OCI-LY7 (cell line): ENCODE results near the gene XDH. TPM values are rescaled to one million over a fixed set of nuclear protein-coding genes. Genes with fewer than 3 reads are reported as not detected.

Source experiments
- BruUV-seq: library from RNA; stranded (reverse); fragments of 400-500 nt; replicated peaks from 2 replicates; lab custom pipeline; 2021; lab: Mats Ljungman, UMichigan
- CTCF ChIA-PET: fragments of 300-600 bp; sonication (Branson Sonifier 250); formaldehyde crosslinking; loops from one replicate; lab custom pipeline; 2022; ENCODE audit warnings: antibody characterized with exemption; ENCODE audit not compliant: unreplicated experiment; lab: Charles Lee
- POLR2A ChIA-PET: fragments of 300-600 bp; sonication (Branson Sonifier 250); formaldehyde crosslinking; loops from one replicate; lab custom pipeline; 2022; ENCODE audit warnings: antibody characterized with exemption; lab: Charles Lee
- DNase-seq: peaks from one replicate; pipeline ENCODE4 v3.0.0-alpha.2; 2015; ENCODE audit warnings: low spot score
- H2AFZ ChIP-seq: fragments of 200-600 bp; sonication (generic), shearing (Covaris generic); 2 replicates; pipeline ENCODE4 v1.6.1; 2014; ENCODE audit warnings: mild to moderate bottlenecking, antibody characterized with exemption, low read length, moderate library complexity
- H3K27ac ChIP-seq: fragments of 200-600 bp; sonication (generic); 2 replicates; pipeline ENCODE4 v1.5.1; 2014; ENCODE audit warnings: mixed run types, low read depth, mild to moderate bottlenecking, moderate library complexity, low read length, inconsistent platforms; ENCODE audit not compliant: poor library complexity, severe bottlenecking
- H3K36me3 ChIP-seq: fragments of 200-600 bp; sonication (generic); 2 replicates; pipeline ENCODE4 v1.6.1; 2014; ENCODE audit warnings: mild to moderate bottlenecking, antibody characterized with exemption, low read length, moderate library complexity, mixed read lengths; ENCODE audit not compliant: insufficient read depth
- H3K4me1 ChIP-seq: fragments of 200-600 bp; sonication (generic); 2 replicates; pipeline ENCODE4 v1.5.1; 2014; ENCODE audit warnings: mild to moderate bottlenecking, low read length; ENCODE audit not compliant: insufficient read depth, poor library complexity, severe bottlenecking
- H3K4me2 ChIP-seq: fragments of 200-600 bp; sonication (generic); 2 replicates; pipeline ENCODE4 v1.6.1; 2014; ENCODE audit warnings: mild to moderate bottlenecking, low read length
- H3K4me3 ChIP-seq: fragments of 200-600 bp; sonication (generic); 2 replicates; pipeline ENCODE4 v1.5.1; 2014; ENCODE audit warnings: mild to moderate bottlenecking, low read depth, low read length; ENCODE audit not compliant: poor library complexity, severe bottlenecking
- H3K79me2 ChIP-seq: fragments of 200-600 bp; sonication (generic); 2 replicates; pipeline ENCODE4 v1.6.1; 2016; ENCODE audit warnings: low read depth, mild to moderate bottlenecking, low read length, moderate library complexity, mixed read lengths; ENCODE audit not compliant: insufficient read depth
- H3K9me2 ChIP-seq: fragments of 200-600 bp; sonication (generic); 2 replicates; pipeline ENCODE4 v1.6.1; 2016; ENCODE audit warnings: mild to moderate bottlenecking, low read length, mixed read lengths; ENCODE audit not compliant: insufficient read depth
- H3K9me3 ChIP-seq: fragments of 200-600 bp; sonication (generic); 2 replicates; pipeline ENCODE4 v1.6.1; 2014; ENCODE audit warnings: mild to moderate bottlenecking, mixed run types, low read length, mixed read lengths
- H4K20me1 ChIP-seq: fragments of 200-600 bp; sonication (generic); 2 replicates; pipeline ENCODE4 v1.6.1; 2014; ENCODE audit warnings: mild to moderate bottlenecking, antibody characterized with exemption, low read length, moderate library complexity, mixed read lengths; ENCODE audit not compliant: insufficient read depth
- CTCF ChIP-seq: fragments of 200-600 bp; sonication (generic); conservative IDR thresholded peaks from 2 replicates; pipeline ENCODE4 v1.5.1; 2014; ENCODE audit warnings: mild to moderate bottlenecking, antibody characterized with exemption, low read length, moderate library complexity, mixed read lengths
- EZH2phosphoT487 ChIP-seq: fragments of 200-600 bp; sonication (generic); IDR thresholded peaks from 2 replicates; pipeline ENCODE4 v1.6.1; 2018; ENCODE audit warnings: low read depth, borderline replicate concordance, mild to moderate bottlenecking, mixed run types, antibody characterized with exemption, low read length, moderate library complexity, mixed read lengths
- intact Hi-C: fragments of 100-400 bp; cut with micrococcal nuclease; formaldehyde crosslinking; loops from one replicate; pipeline ENCODE4 v1.10.0; 2022; ENCODE audit not compliant: unreplicated experiment
- total RNA-seq, 2 experiments: library from RNA; depleted of rRNA in 1 of 2; stranded (reverse); fragments of >200 nt in 1 of 2; shearing (Covaris generic) in 1 of 2; gene quantifications; 2 replicates each; pipeline ENCODE4 v1.2.3, GENCODE V29; 2014 to 2022

XDH gene
- total RNA-seq, 2 experiments from 2014 or later = not detected

- TF ChIP-seq EZH2phosphoT487 (no peak), CTCF (no peak)
- BruUV-seq = no TSS peak
- H3K79me2 ChIP-seq = no peaks in the 10 kb centered on the region
- CTCF ChIA-PET = no interaction called here
- no peak overlapping the region for H3K27ac ChIP-seq
- H2AFZ ChIP-seq = no peak overlapping the region
- no peaks in the 10 kb centered on the region for H3K9me2 ChIP-seq
- no peak overlapping the region for H3K4me3 ChIP-seq
- no peaks in the 10 kb centered on the region for H3K36me3 ChIP-seq
- H3K4me1 ChIP-seq = no peaks in the 10 kb centered on the region
- H4K20me1 ChIP-seq = no peaks in the 10 kb centered on the region
- no peaks in the 10 kb centered on the region for H3K9me3 ChIP-seq
- intact Hi-C loops = no loop called here
- no peak overlapping the region for H3K4me2 ChIP-seq
- POLR2A ChIA-PET = no interaction called here
- DNase-seq = no peak
Observed at GRCh38 chr2:31404827-31405226, 9.7 kb downstream of the XDH start.

GRCh38 chr2:31404302-31404701 lies 10.2 kb downstream of the XDH start:
- no peaks in the 10 kb centered on the region for H3K79me2 ChIP-seq
- no peaks in the 10 kb centered on the region for H3K36me3 ChIP-seq
- no peak for DNase-seq
- no peaks in the 10 kb centered on the region for H3K4me1 ChIP-seq
- POLR2A ChIA-PET = no interaction called here
- no peak overlapping the region for H3K4me2 ChIP-seq
- no TSS peak for BruUV-seq
- H3K9me2 ChIP-seq = no peaks in the 10 kb centered on the region
- TF ChIP-seq EZH2phosphoT487 = no peak
- H3K27ac ChIP-seq = no peak overlapping the region
- intact Hi-C loops = no loop called here
- CTCF ChIA-PET = no interaction called here
- no peaks in the 10 kb centered on the region for H4K20me1 ChIP-seq
- no peak overlapping the region for H2AFZ ChIP-seq
- no peaks in the 10 kb centered on the region for H3K9me3 ChIP-seq
- H3K4me3 ChIP-seq = no peak overlapping the region

GRCh38 chr2:31402388-31402787 lies 12.2 kb downstream of the XDH start:
- ChIA-PET CTCF (interaction anchor here (0.6 kb wide), 1 partner anchor 832 kb away, joined by 3 read pairs; no protein-coding TSS in a partner anchor), POLR2A (interaction anchor here (1.0 kb wide), 1 partner anchor 101 kb away, joined by 3 read pairs; no protein-coding TSS in a partner anchor)
- no peak for DNase-seq
- no peak overlapping the region for H3K4me2 ChIP-seq
- no TSS peak for BruUV-seq
- no peaks in the 10 kb centered on the region for H3K9me3 ChIP-seq
- intact Hi-C loops = no loop called here
- no peaks in the 10 kb centered on the region for H3K9me2 ChIP-seq
- H2AFZ ChIP-seq = no peak overlapping the region
- no peaks in the 10 kb centered on the region for H3K79me2 ChIP-seq
- H3K4me1 ChIP-seq = no peaks in the 10 kb centered on the region
- no peaks in the 10 kb centered on the region for H4K20me1 ChIP-seq
- TF ChIP-seq CTCF (no peak), EZH2phosphoT487 (no peak)
- no peaks in the 10 kb centered on the region for H3K36me3 ChIP-seq
- no peak overlapping the region for H3K4me3 ChIP-seq
- H3K27ac ChIP-seq = no peak overlapping the region
